H1 (cell line): ENCODE results near the gene EOLA1. TPM values are rescaled to one million over a fixed set of nuclear protein-coding genes. Genes with fewer than 3 reads are reported as not detected.

Source experiments
- CTCF ChIA-PET: fragments of 300-600 bp; sonication (Branson Sonifier 250); formaldehyde crosslinking; loops from one replicate; lab custom pipeline; 2021; ENCODE audit not compliant: partially characterized antibody; lab: Charles Lee
- POLR2A ChIA-PET: fragments of 300-600 bp; sonication (Branson Sonifier 250); formaldehyde crosslinking; loops from one replicate; lab custom pipeline; 2021; ENCODE audit warnings: inconsistent platforms; ENCODE audit not compliant: partially characterized antibody; lab: Charles Lee
- DNase-seq, 2 experiments: peaks; one replicate each; pipeline versions ENCODE4 v3.0.0 to v3.0.0-alpha.2; 2010 to 2022; ENCODE audit warnings: low spot score in 2 of 2, low read depth in 1 of 2, mixed read lengths in 1 of 2
- FAIRE-seq: peaks from 2 replicates; lab custom pipeline; 2011; peaks lifted over from hg19 to GRCh38; lab: Jason Lieb, UNC
- H2AFZ ChIP-seq: 2 replicates; pipeline ENCODE4 v1.8.1; 2012; ENCODE audit warnings: low read length, inconsistent platforms
- H2AK5ac ChIP-seq: 2 replicates; pipeline ENCODE4 v1.6.1; 2013; ENCODE audit warnings: low read depth, low read length
- H2BK120ac ChIP-seq: replicated peaks from 2 replicates; pipeline ENCODE3; 2013; ENCODE audit warnings: low read depth, low read length, inconsistent platforms
- H2BK12ac ChIP-seq: 2 replicates; pipeline ENCODE4 v1.6.1; 2013; ENCODE audit warnings: low read depth, low read length
- H2BK15ac ChIP-seq: 2 replicates; pipeline ENCODE4 v1.6.1; 2013; ENCODE audit warnings: low read length
- H2BK20ac ChIP-seq: 2 replicates; pipeline ENCODE4 v1.6.1; 2013; ENCODE audit warnings: low read length
- H2BK5ac ChIP-seq: 2 replicates; pipeline ENCODE4 v1.6.1; 2013; ENCODE audit warnings: low read depth, low read length
- H3K14ac ChIP-seq: 2 replicates; pipeline ENCODE4 v1.6.1; 2013; ENCODE audit warnings: inconsistent platforms; ENCODE audit not compliant: insufficient read length
- H3K18ac ChIP-seq: 2 replicates; pipeline ENCODE4 v1.6.1; 2013; ENCODE audit warnings: low read length; ENCODE audit errors: extremely low read depth
- H3K23ac ChIP-seq: 2 replicates; pipeline ENCODE4 v1.6.1; 2013; ENCODE audit warnings: inconsistent platforms; ENCODE audit not compliant: insufficient read length
- H3K23me2 ChIP-seq: 2 replicates; pipeline ENCODE4 v1.6.1; 2013; ENCODE audit warnings: low read depth, low read length
- H3K27ac ChIP-seq: 2 replicates; pipeline ENCODE4 v1.6.1; 2011; ENCODE audit warnings: low read depth, low read length, inconsistent platforms
- H3K27me3 ChIP-seq, 4 experiments: replicated peaks in 1 of 4; 1 replicate in 1 of 4; 2 replicates in 3 of 4; pipeline versions ENCODE4 v1.6.1 to v1.8.1; 2011 to 2013; ENCODE audit warnings: low read length in 3 of 4, mild to moderate bottlenecking in 3 of 4, inconsistent platforms in 2 of 4, mixed read lengths in 2 of 4, moderate library complexity in 1 of 4; ENCODE audit not compliant: control insufficient read depth in 3 of 4, insufficient read depth in 3 of 4; ENCODE audit errors: extremely low read depth in 1 of 4
- H3K36me3 ChIP-seq, 4 experiments: 2 replicates each; pipeline versions ENCODE4 v1.6.1 to v1.8.1; 2011 to 2013; ENCODE audit warnings: mild to moderate bottlenecking in 4 of 4, low read length in 3 of 4, moderate library complexity in 2 of 4, control low read depth in 1 of 4, inconsistent platforms in 1 of 4; ENCODE audit not compliant: insufficient read depth in 4 of 4, control insufficient read depth in 2 of 4
- H3K4ac ChIP-seq: replicated peaks from 2 replicates; pipeline ENCODE3; 2013; ENCODE audit warnings: low read length, low read depth, mixed read lengths, inconsistent platforms; ENCODE audit not compliant: insufficient read length
- H3K4me1 ChIP-seq, 4 experiments: replicated peaks in 1 of 4; 1 replicate in 1 of 4; 2 replicates in 3 of 4; pipeline versions ENCODE4 v1.6.1 to v1.8.1; 2011 to 2013; ENCODE audit warnings: low read length in 3 of 4, inconsistent platforms in 2 of 4, mixed read lengths in 1 of 4; ENCODE audit not compliant: insufficient read depth in 4 of 4, control insufficient read depth in 3 of 4
- H3K4me2 ChIP-seq, 2 experiments: 2 replicates each; pipeline versions ENCODE4 v1.6.1 to v1.8.1; 2011 to 2013; ENCODE audit warnings: low read depth in 2 of 2, low read length in 2 of 2, control low read depth in 1 of 2, inconsistent platforms in 1 of 2, mild to moderate bottlenecking in 1 of 2; ENCODE audit not compliant: insufficient read depth in 1 of 2
- H3K4me3 ChIP-seq, 4 experiments: fragments of 200-600, 300-600 bp in 1 of 4; sonication (generic), shearing (Covaris generic), sonication (Bioruptor Twin) in 1 of 4; 2 replicates each; pipeline versions ENCODE4 v1.5.1 to v1.8.1; 2011 to 2016; ENCODE audit warnings: low read length in 4 of 4, low read depth in 3 of 4, control low read depth in 2 of 4, inconsistent platforms in 2 of 4, mild to moderate bottlenecking in 2 of 4, mixed read lengths in 1 of 4, moderate library complexity in 1 of 4; ENCODE audit not compliant: insufficient read depth in 2 of 4; ENCODE audit errors: extremely low read depth in 1 of 4
- H3K56ac ChIP-seq: replicated peaks from 2 replicates; pipeline ENCODE3; 2013; ENCODE audit warnings: low read depth, mild to moderate bottlenecking, mixed read lengths, low read length, inconsistent platforms; ENCODE audit not compliant: insufficient read length
- H3K79me1 ChIP-seq: 2 replicates; pipeline ENCODE4 v1.6.1; 2013; ENCODE audit warnings: low read depth, low read length, control low read depth
- H3K79me2 ChIP-seq, 2 experiments: 2 replicates each; pipeline versions ENCODE4 v1.6.1 to v1.8.1; 2012 to 2013; ENCODE audit warnings: low read length in 2 of 2, mild to moderate bottlenecking in 2 of 2, inconsistent platforms in 1 of 2; ENCODE audit not compliant: insufficient read depth in 2 of 2, control insufficient read depth in 1 of 2
- H3K9ac ChIP-seq, 4 experiments: replicated peaks in 1 of 4; 1 replicate in 1 of 4; 2 replicates in 3 of 4; pipeline versions ENCODE4 v1.6.1 to v1.8.1; 2011 to 2013; ENCODE audit warnings: low read depth in 3 of 4, low read length in 3 of 4, control low read depth in 2 of 4, mild to moderate bottlenecking in 2 of 4, moderate library complexity in 2 of 4, inconsistent platforms in 1 of 4; ENCODE audit errors: extremely low read depth in 1 of 4
- H3K9me3 ChIP-seq, 2 experiments: 2 replicates each; pipeline versions ENCODE4 v1.6.1 to v1.8.1; 2012 to 2013; ENCODE audit warnings: mild to moderate bottlenecking in 2 of 2, moderate library complexity in 2 of 2, control low read depth in 1 of 2, inconsistent platforms in 1 of 2, low read depth in 1 of 2, low read length in 1 of 2, mixed read lengths in 1 of 2; ENCODE audit not compliant: insufficient read depth in 2 of 2
- H4K20me1 ChIP-seq, 2 experiments: replicated peaks in 1 of 2; 2 replicates each; pipeline versions ENCODE3 to v1.8.1; 2011 to 2013; ENCODE audit warnings: inconsistent platforms in 2 of 2, low read length in 2 of 2, mild to moderate bottlenecking in 1 of 2; ENCODE audit not compliant: insufficient read depth in 2 of 2, control insufficient read depth in 1 of 2
- H4K5ac ChIP-seq: 2 replicates; pipeline ENCODE4 v1.6.1; 2013; ENCODE audit warnings: low read length, low read depth, mixed read lengths, inconsistent platforms; ENCODE audit not compliant: insufficient read length
- H4K8ac ChIP-seq: 2 replicates; pipeline ENCODE4 v1.8.0; 2013; ENCODE audit warnings: mild to moderate bottlenecking, moderate library complexity, low read length, inconsistent platforms; ENCODE audit not compliant: insufficient read depth; ENCODE audit errors: extremely low read depth
- H4K91ac ChIP-seq: replicated peaks from 2 replicates; pipeline ENCODE3; 2013; ENCODE audit warnings: low read length, mixed read lengths, inconsistent platforms; ENCODE audit not compliant: insufficient read length
- EZH2 ChIP-seq: fragments of 200-600 bp; sonication (generic); IDR thresholded peaks from 2 replicates; pipeline ENCODE4 v1.7.1; 2012; ENCODE audit warnings: low read depth, mild to moderate bottlenecking, moderate library complexity, low read length, inconsistent platforms; ENCODE audit not compliant: severe bottlenecking
- POLR2AphosphoS5 ChIP-seq: IDR thresholded peaks from 2 replicates; pipeline ENCODE4 v1.6.1; 2011; ENCODE audit warnings: low read depth, low read length
- SIN3A ChIP-seq, 2 experiments: IDR thresholded peaks in 1 of 2; conservative IDR thresholded peaks in 1 of 2; 2 replicates each; pipeline ENCODE4 v1.6.1; 2011 to 2012; ENCODE audit warnings: low read length in 2 of 2, improper control_type of control experiment in 1 of 2, low read depth in 1 of 2, mild to moderate bottlenecking in 1 of 2
- WGBS, 2 experiments: shearing (Covaris generic) in 1 of 2; methylation state at CpG; one replicate each; pipeline versions ENCODE4 v1.1.6 to v1.1.7; 2013 to 2015; ENCODE audit warnings: low lambda C conversion rate in 2 of 2, mixed read lengths in 2 of 2, inconsistent platforms in 1 of 2, low coverage in 1 of 2, missing lambda C conversion rate in 1 of 2; ENCODE audit not compliant: insufficient replicate concordance in 2 of 2, insufficient coverage in 1 of 2, insufficient read length in 1 of 2; ENCODE audit errors: extremely low coverage in 1 of 2, missing lambda C conversion rate in 1 of 2; 5-methylcytosine and 5-hydroxymethylcytosine counted together
- polyA plus RNA-seq, 7 experiments: library from polyadenylated mRNA; depleted of rRNA in 3 of 7; stranded (reverse) in 5 of 7; unstranded in 2 of 7; fragments of >200 nt in 5 of 7; fragments of 200-250 nt in 2 of 7; gene quantifications; 1 replicate in 5 of 7; 2 replicates in 1 of 7; 4 replicates in 1 of 7; pipeline versions ENCODE4 v1.2.1 to v1.2.3, GENCODE V29; 2011 to 2013; ENCODE audit warnings: missing spikeins in 2 of 7, mixed read lengths in 2 of 7
- total RNA-seq: library from RNA; stranded (reverse); fragmentation: NEBNext Ultra II Directional; extraction: Animal tissue kit (Norgen Biotek cat#: 25700); gene quantifications from 2 replicates; pipeline ENCODE4 v1.2.1, GENCODE V29; 2021

EOLA1 gene
- total and polyA plus RNA-seq, 2 of the 8 experiments (the other 6 are each of a cell fraction or from before 2014, with no cell fraction given), result 5.4 to 7.6 TPM

DNA sequence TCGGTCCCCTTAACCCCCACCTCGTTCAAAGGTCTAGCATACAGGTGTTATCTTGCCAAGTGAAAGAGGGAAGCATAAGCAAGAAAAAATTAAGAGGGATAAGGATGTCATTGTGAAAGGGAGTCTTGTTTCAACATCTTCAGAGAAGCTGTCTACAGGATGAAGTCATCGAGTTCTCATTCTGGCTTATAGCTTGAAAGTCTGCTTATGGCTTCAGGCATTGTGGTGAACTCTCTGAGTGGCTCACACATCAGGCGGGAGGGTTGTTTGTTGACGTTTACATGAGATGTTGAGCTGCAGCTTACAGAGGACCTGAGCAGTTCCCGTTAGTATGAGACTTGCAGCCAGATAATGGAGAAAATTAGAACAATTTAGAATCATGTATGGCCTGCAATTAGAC lies 29.9 kb downstream of the EOLA1 start:
- Histone ChIP-seq H3K36me3 (no peaks in the 10 kb centered on the region), H3K18ac (no peak overlapping the region), H2BK12ac (no peak overlapping the region), H3K4me1 (no peaks in the 10 kb centered on the region), H3K4ac (no peak overlapping the region), H3K4me2 (no peak overlapping the region), H2AFZ (no peak overlapping the region), H4K8ac (no peak overlapping the region), H3K27ac (no peak overlapping the region), H3K23me2 (no peaks in the 10 kb centered on the region), H3K9ac (no peak overlapping the region), H3K9me3 (no peaks in the 10 kb centered on the region), H2BK120ac (no peak overlapping the region), H3K23ac (no peak overlapping the region), H3K79me1 (no peaks in the 10 kb centered on the region), H2AK5ac (no peak overlapping the region), H2BK5ac (no peak overlapping the region), H3K14ac (no peak overlapping the region), H2BK15ac (no peak overlapping the region), H3K79me2 (no peaks in the 10 kb centered on the region), H3K27me3 (no peaks in the 10 kb centered on the region), H3K56ac (no peak overlapping the region)
- no peak for FAIRE-seq
- ChIA-PET POLR2A (no interaction called here), CTCF (no interaction called here)
- 90% methylated on average over 6 of the region's 6 CpGs; no CpG with 5 or more reads in 1 of the 2 experiments for WGBS, 2 experiments
- TF ChIP-seq POLR2AphosphoS5 (no peak), EZH2 (no peak), SIN3A (conservative IDR thresholded peaks at IDR 0.05 in 1 of 2, IDR thresholded peaks at IDR 0.05 in 1 of 2; ENCODE audit: low read depth in 1 of 2, low read length in 2 of 2) (no peak)
- TF ChIP-seq, all 59 proteins: peak for 0
- Histone ChIP-seq H2BK20ac (no peak overlapping the region), H4K20me1 (no peaks in the 10 kb centered on the region), H4K5ac (no peak overlapping the region), H4K91ac (no peak overlapping the region), H3K4me3 (no peak overlapping the region)
- DNase-seq, result no peak
